Measurements from ENCODE around the gene HSF2.

- TF ChIP-seq SP1 (IDR thresholded peaks at IDR 0.05) = no peak
- TF ChIP-seq REST (IDR thresholded peaks at IDR 0.05) = no peak
- TF ChIP-seq CTCF (IDR thresholded peaks at IDR 0.05; ENCODE audit: low read depth, low read length, missing input control) = no peak
- no peak for TF ChIP-seq MAX (IDR thresholded peaks at IDR 0.05)
- no peak for TF ChIP-seq NR2F2 (IDR thresholded peaks at IDR 0.05)
These were observed 5.0 kb downstream of the HSF2 start for GRCh38 chr6:122404444-122404843.

Measured in liver (tissue), 3 donors.